Endodermal cell (in vitro differentiated cells): ENCODE results near the gene CYP46A1. TPM values are rescaled to one million over a fixed set of nuclear protein-coding genes. Genes with fewer than 3 reads are reported as not detected.
"Not testable (repeated sequence)": the region's sequence is repeated elsewhere in the genome, so short reads cannot be mapped to it uniquely, and the experiment has no call there.

Source experiments
- DNase-seq: peaks from one replicate; pipeline ENCODE4 v3.0.0-alpha.2; 2017
- H3K27ac ChIP-seq: 2 replicates; pipeline ENCODE4 v1.5.1; 2013; ENCODE audit warnings: mild to moderate bottlenecking, low read depth, low read length, moderate library complexity
- H3K27me3 ChIP-seq: 2 replicates; pipeline ENCODE4 v1.6.1; 2013; ENCODE audit warnings: mild to moderate bottlenecking, low read length, moderate library complexity; ENCODE audit not compliant: insufficient read depth, control insufficient read depth, poor library complexity, severe bottlenecking
- H3K36me3 ChIP-seq: 2 replicates; pipeline ENCODE4 v1.7.0; 2013; ENCODE audit warnings: mild to moderate bottlenecking, low read length, moderate library complexity; ENCODE audit not compliant: control insufficient read depth, insufficient read depth
- H3K4me1 ChIP-seq: one replicate; pipeline ENCODE4 v1.7.0; 2013; ENCODE audit warnings: low read length; ENCODE audit not compliant: control insufficient read depth, insufficient read depth
- H3K4me3 ChIP-seq: 2 replicates; pipeline ENCODE4 v1.5.1; 2013; ENCODE audit warnings: mild to moderate bottlenecking, low read length, moderate library complexity
- H3K9ac ChIP-seq: 2 replicates; pipeline ENCODE4 v1.6.1; 2013; ENCODE audit warnings: mild to moderate bottlenecking, low read length, moderate library complexity; ENCODE audit not compliant: poor library complexity, severe bottlenecking; ENCODE audit errors: extremely low read depth
- H3K9me3 ChIP-seq: 2 replicates; pipeline ENCODE4 v1.6.1; 2013; ENCODE audit warnings: mild to moderate bottlenecking, low read length, moderate library complexity; ENCODE audit not compliant: control insufficient read depth
- H3K27ac Mint-ChIP-seq: 2 replicates; pipeline ENCODE4 v1.8.0; 2020; ENCODE audit warnings: mixed read lengths
- H3K27me3 Mint-ChIP-seq: 2 replicates; pipeline ENCODE4 v1.8.0; 2021; ENCODE audit warnings: mild to moderate bottlenecking, mixed read lengths; ENCODE audit not compliant: insufficient read depth
- H3K36me3 Mint-ChIP-seq: 2 replicates; pipeline ENCODE4 v1.8.0; 2020; ENCODE audit warnings: low read depth, mixed read lengths
- H3K4me1 Mint-ChIP-seq: 2 replicates; pipeline ENCODE4 v1.8.0; 2020; ENCODE audit warnings: mixed read lengths
- H3K4me3 Mint-ChIP-seq: 2 replicates; pipeline ENCODE4 v1.8.0; 2020; ENCODE audit warnings: mild to moderate bottlenecking, moderate library complexity, mixed read lengths
- H3K9me3 Mint-ChIP-seq: 2 replicates; pipeline ENCODE4 v1.8.0; 2020; ENCODE audit warnings: mild to moderate bottlenecking, mixed read lengths
- CTCF ChIP-seq: fragments of 200-600 bp; sonication (generic); conservative IDR thresholded peaks from 2 replicates; pipeline ENCODE4 v1.5.0; 2021; ENCODE audit warnings: antibody characterized with exemption, mild to moderate bottlenecking
- WGBS, 2 experiments: methylation state at CpG; one replicate each; pipeline versions ENCODE4 v1.1.5 to v1.1.7; 2013; ENCODE audit warnings: missing lambda C conversion rate in 2 of 2, mixed read lengths in 1 of 2; ENCODE audit not compliant: insufficient coverage in 1 of 2, insufficient read length in 1 of 2; 5-methylcytosine and 5-hydroxymethylcytosine counted together
- total RNA-seq, 2 donors: library from RNA; stranded (reverse); fragmentation: NEBNext Ultra II Directional in 1 of 2; extraction: Animal tissue kit (Norgen Biotek cat#: 25700) in 1 of 2; gene quantifications; 2 replicates in 1 of 2; 3 replicates in 1 of 2; pipeline ENCODE4 v1.2.1, GENCODE V29; 2021

The CYP46A1 gene
- total RNA-seq, 2 donors from 2014 or later = 0.55 to 0.57 TPM

- Histone ChIP-seq H3K36me3 (no peaks in the 10 kb centered on the region), H3K4me3 (no peak overlapping the region), H3K9ac (no peak overlapping the region), H3K27me3 (no peaks in the 10 kb centered on the region), H3K9me3 (no peaks in the 10 kb centered on the region), H3K4me1 (no peaks in the 10 kb centered on the region), H3K27ac (no peak overlapping the region)
- no peaks in the 10 kb centered on the region for H3K4me1 Mint-ChIP-seq
- 90 to 91% methylated on average over 3 to 5 of the region's 5 CpGs for WGBS, 2 experiments
- no peaks in the 10 kb centered on the region for H3K9me3 Mint-ChIP-seq
- DNase-seq = no peak
- no peaks in the 10 kb centered on the region for H3K36me3 Mint-ChIP-seq
- no peaks in the 10 kb centered on the region for H3K27me3 Mint-ChIP-seq
- H3K27ac Mint-ChIP-seq = no peak overlapping the region
- TF ChIP-seq CTCF = peak; percentile 18
- no peak overlapping the region for H3K4me3 Mint-ChIP-seq
Measured at GRCh38 chr14:99636487-99636886, 47.6 kb upstream of the CYP46A1 start.

- Histone ChIP-seq H3K27ac (no peak overlapping the region), H3K4me3 (no peak overlapping the region), H3K36me3 (no peaks in the 10 kb centered on the region), H3K9ac (no peak overlapping the region), H3K4me1 (no peaks in the 10 kb centered on the region), H3K9me3 (no peaks in the 10 kb centered on the region), H3K27me3 (no peaks in the 10 kb centered on the region)
- no peaks in the 10 kb centered on the region for H3K27me3 Mint-ChIP-seq
- 92 to 95% methylated on average over 6 to 7 of the region's 7 CpGs for WGBS, 2 experiments
- no peak for DNase-seq
- H3K4me3 Mint-ChIP-seq = no peak overlapping the region
- no peaks in the 10 kb centered on the region for H3K36me3 Mint-ChIP-seq
- TF ChIP-seq CTCF = no peak
- no peaks in the 10 kb centered on the region for H3K9me3 Mint-ChIP-seq
- H3K27ac Mint-ChIP-seq = no peak overlapping the region
- no peaks in the 10 kb centered on the region for H3K4me1 Mint-ChIP-seq
Measured at GRCh38 chr14:99637624-99638023, 46.5 kb upstream of the CYP46A1 start.

- H3K36me3 ChIP-seq = not testable (repeated sequence)
Measured at GRCh38 chr14:99642771-99643170, 41.3 kb upstream of the CYP46A1 start.

GRCh38 chr14:99643343-99643742, 40.8 kb upstream of the CYP46A1 start:
- Histone ChIP-seq H3K9me3 (no peaks in the 10 kb centered on the region), H3K9ac (no peak overlapping the region), H3K4me3 (no peak overlapping the region), H3K36me3 (no peaks in the 10 kb centered on the region), H3K27me3 (peaks cover 19% of the 10 kb centered on the region), H3K4me1 (peaks cover 5% of the 10 kb centered on the region), H3K27ac (no peak overlapping the region)
- no peak for DNase-seq
- WGBS, 2 experiments = 67% methylated on average over 3 to 6 of the region's 6 CpGs
- Mint-ChIP-seq H3K36me3 (no peaks in the 10 kb centered on the region), H3K27ac (peak overlapping the region; percentile 30), H3K27me3 (peaks cover 19% of the 10 kb centered on the region), H3K4me3 (no peak overlapping the region), H3K9me3 (no peaks in the 10 kb centered on the region), H3K4me1 (peaks cover 3% of the 10 kb centered on the region)
- TF ChIP-seq CTCF = no peak

More at GRCh38 chr14:99642771-99643170, 41.3 kb upstream of the CYP46A1 start:
- H3K4me3 Mint-ChIP-seq, DNase-seq, H3K9me3 Mint-ChIP-seq, H3K27ac Mint-ChIP-seq, H3K4me1 Mint-ChIP-seq, H3K36me3 Mint-ChIP-seq, H3K9me3 ChIP-seq, H3K27ac ChIP-seq, H3K4me1 ChIP-seq, H3K4me3 ChIP-seq, H3K9ac ChIP-seq: not testable (repeated sequence)
- H3K27me3 ChIP-seq = peaks cover 19% of the 10 kb centered on the region
- peaks cover 19% of the 10 kb centered on the region for H3K27me3 Mint-ChIP-seq
- 93 to 96% methylated on average over 5 of the region's 5 CpGs for WGBS, 2 experiments
